Measurements from ENCODE around the gene PRIM2.

- TF ChIP-seq POLR2AphosphoS5 (IDR thresholded peaks at IDR 0.05; ENCODE audit: low read depth, low read length) (no peak), REST (IDR thresholded peaks at IDR 0.05; ENCODE audit: insufficient read depth in 1 of 2, low read depth in 2 of 2, low read length in 2 of 2) (no peak)
Measured at GRCh38 chr6:57306273-57306672, 11.2 kb upstream of the PRIM2 start.

Measured in PFSK-1 (cell line).